GM12872 (cell line): ENCODE data around the gene FOXK2.

Source experiments
- CTCF ChIP-seq: IDR thresholded peaks from 3 replicates; pipeline ENCODE4 v1.5.1; 2011; ENCODE audit warnings: low read depth, mild to moderate bottlenecking, low read length, moderate library complexity; ENCODE audit not compliant: insufficient read depth

FOXK2 gene

GRCh38 chr17:82599674-82600661 is 80.4 kb downstream of the FOXK2 start:
- no peak for TF ChIP-seq CTCF

- TF ChIP-seq CTCF, result no peak
These were observed 81.4 kb downstream of the FOXK2 start for GRCh38 chr17:82600731-82601446.

DNA sequence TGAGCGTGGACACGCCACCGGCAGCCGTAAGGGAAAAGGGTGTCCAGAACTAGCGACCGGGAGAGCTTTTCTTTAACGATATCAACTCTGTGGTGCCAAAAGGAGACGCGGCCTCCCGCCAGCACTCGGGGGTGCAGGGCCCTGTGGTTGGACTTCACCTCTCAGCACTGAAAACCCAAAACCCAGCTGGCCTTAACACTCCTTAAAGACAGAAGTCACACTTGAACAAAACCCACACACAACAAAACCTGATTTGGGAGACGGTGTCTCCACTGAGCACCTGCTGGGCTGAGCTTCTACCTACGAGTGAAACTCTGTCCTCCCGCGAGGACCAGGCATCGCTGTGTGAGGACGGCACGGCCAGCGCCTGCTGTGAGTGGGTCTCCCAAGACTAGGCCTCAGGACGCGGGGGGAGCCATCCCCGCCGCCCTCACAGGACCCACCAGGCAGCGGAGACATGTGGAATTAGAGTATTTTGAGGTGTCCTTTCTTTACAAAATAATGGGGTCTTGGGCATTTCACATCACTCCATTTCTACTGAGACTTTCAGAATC is 82.0 kb downstream of the FOXK2 start:
- no peak for TF ChIP-seq CTCF

- TF ChIP-seq CTCF, result no peak
These were observed 83.0 kb downstream of the FOXK2 start for GRCh38 chr17:82602487-82602886.

DNA sequence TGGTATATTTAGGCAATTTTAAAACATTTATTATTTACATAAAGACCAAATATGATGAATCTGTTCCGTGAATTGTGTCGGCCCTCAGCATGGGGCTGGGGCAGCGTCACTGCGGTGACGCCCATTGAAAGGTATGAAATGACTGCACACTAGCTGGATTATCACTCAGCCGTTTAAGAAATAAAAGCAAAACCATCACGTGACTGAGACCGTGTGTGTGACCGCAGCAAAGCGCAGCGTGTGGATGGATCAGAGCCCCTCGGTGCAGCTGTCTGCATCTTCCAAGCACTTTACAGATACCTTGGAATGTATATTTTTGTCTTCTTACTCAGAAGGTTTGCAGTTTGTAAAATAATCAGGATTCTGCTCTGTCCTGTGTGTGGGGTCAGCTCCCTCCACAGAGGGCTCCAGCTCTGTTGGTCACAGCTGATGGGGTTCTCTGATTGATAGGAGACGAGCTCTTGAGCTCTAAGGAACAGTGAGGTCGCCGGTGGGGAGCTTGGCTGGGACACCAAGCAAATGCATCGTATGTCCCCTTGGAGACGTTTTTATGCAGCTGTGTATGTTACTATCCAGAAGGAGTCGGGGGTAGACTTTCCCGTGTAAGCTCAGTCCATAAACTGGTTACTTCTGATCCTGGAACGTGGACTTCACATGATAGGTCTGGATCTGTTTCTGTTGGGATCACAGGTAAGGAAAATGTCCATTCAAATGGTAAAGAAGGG is 83.6 kb downstream of the FOXK2 start:
- no peak for TF ChIP-seq CTCF

- no peak for TF ChIP-seq CTCF
These were observed 84.5 kb downstream of the FOXK2 start for GRCh38 chr17:82603981-82604448.

DNA sequence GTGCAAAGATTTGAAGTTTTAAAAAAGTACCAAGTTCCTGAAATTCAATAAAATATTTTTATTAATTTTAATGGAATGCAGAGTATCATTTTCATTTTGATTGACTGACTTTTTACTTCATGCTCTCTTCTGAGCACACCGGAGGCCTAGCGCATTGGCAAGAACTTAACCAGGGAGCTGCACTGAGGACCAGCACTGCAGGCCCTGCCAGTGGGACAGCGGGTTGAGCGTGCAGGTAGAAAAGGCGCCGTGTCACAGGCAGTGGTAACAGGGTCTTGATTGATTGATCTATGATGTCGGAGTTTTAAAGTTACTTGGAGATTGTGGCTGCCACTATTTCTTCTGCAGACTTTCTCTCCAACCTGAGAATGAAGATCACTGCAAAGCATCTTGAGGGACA is 85.0 kb downstream of the FOXK2 start:
- TF ChIP-seq CTCF, result no peak
